Measurements from ENCODE around the gene EFEMP1. TPM values are rescaled to one million over a fixed set of nuclear protein-coding genes. Genes with fewer than 3 reads are reported as not detected.

Gene EFEMP1
- total RNA-seq, 2 donors from 2014 or later: 171 to 261 TPM

- DNase-seq (no peak), ATAC-seq (peak; percentile 30 to 35)
These were observed 43.6 kb downstream of the EFEMP1 start for GRCh38 chr2:55879976-55880375.

GRCh38 chr2:55877087-55877436 is 46.5 kb downstream of the EFEMP1 start:
- DNase-seq (no peak), ATAC-seq (no peak)
- intact Hi-C loops (cut with DNase I): no loop called here

More at GRCh38 chr2:55879976-55880375, 43.6 kb downstream of the EFEMP1 start:
- intact Hi-C loops (cut with DNase I): no loop called here

GRCh38 chr2:55876429-55877086 is 47.0 kb downstream of the EFEMP1 start:
- DNase-seq: no peak
- no peak for ATAC-seq
- intact Hi-C loops (cut with DNase I): no loop called here

- intact Hi-C loops (cut with DNase I): no loop called here
- DNase-seq (no peak), ATAC-seq (peak in 1 of 2 donors; percentile 81)
These were observed 48.0 kb downstream of the EFEMP1 start for GRCh38 chr2:55875434-55876135.

GRCh38 chr2:55874338-55874737 is 49.2 kb downstream of the EFEMP1 start:
- ATAC-seq: no peak
- intact Hi-C loops (cut with DNase I): no loop called here
- DNase-seq: no peak

- peak; percentile 37 to 38 for ATAC-seq
- DNase-seq: no peak
- intact Hi-C loops (cut with DNase I): no loop called here
These were observed 51.9 kb downstream of the EFEMP1 start for GRCh38 chr2:55871637-55872036.

- DNase-seq (peak; percentile 33), ATAC-seq (peak in 1 of 2 donors; percentile 86)
- intact Hi-C loops (cut with DNase I): no loop called here
These were observed 53.8 kb downstream of the EFEMP1 start for GRCh38 chr2:55869637-55870325.

GRCh38 chr2:55865096-55865835 is 58.3 kb downstream of the EFEMP1 start:
- no peak for DNase-seq
- ATAC-seq: no peak
- intact Hi-C loops (cut with DNase I): no loop called here

GRCh38 chr2:55864351-55865084 is 59.1 kb downstream of the EFEMP1 start:
- ATAC-seq: no peak
- no peak for DNase-seq
- intact Hi-C loops (cut with DNase I): no loop called here

GRCh38 chr2:55862673-55863390 is 60.8 kb downstream of the EFEMP1 start:
- DNase-seq (peak; percentile 50), ATAC-seq (peak; percentile 88 to 98)
- intact Hi-C loops (cut with DNase I): no loop called here

- ATAC-seq: peak; percentile 89 to 91
- intact Hi-C loops (cut with DNase I): no loop called here
These were observed 61.3 kb downstream of the EFEMP1 start for GRCh38 chr2:55862246-55862645.

GRCh38 chr2:55861733-55862132 is 61.8 kb downstream of the EFEMP1 start:
- intact Hi-C loops (cut with DNase I): no loop called here
- ATAC-seq: peak; percentile 7 to 13
- DNase-seq: peak; percentile 33

More at GRCh38 chr2:55862246-55862645, 61.3 kb downstream of the EFEMP1 start:
- peak; percentile 52 for DNase-seq

GRCh38 chr2:55860832-55861231 is 62.8 kb downstream of the EFEMP1 start:
- DNase-seq (no peak), ATAC-seq (no peak)
- intact Hi-C loops (cut with DNase I): no loop called here

- ATAC-seq (no peak), DNase-seq (no peak)
- intact Hi-C loops (cut with DNase I): no loop called here
These were observed 63.7 kb downstream of the EFEMP1 start for GRCh38 chr2:55859875-55860274.

- intact Hi-C loops (cut with DNase I): no loop called here
These were observed 65.8 kb downstream of the EFEMP1 start for GRCh38 chr2:55857766-55858165.

GRCh38 chr2:55856936-55857335 is 66.6 kb downstream of the EFEMP1 start:
- intact Hi-C loops (cut with DNase I): no loop called here
- no peak for ATAC-seq
- DNase-seq: no peak

More at GRCh38 chr2:55857766-55858165, 65.8 kb downstream of the EFEMP1 start:
- no peak for ATAC-seq
- DNase-seq: no peak

GRCh38 chr2:55848096-55848495 is 75.5 kb downstream of the EFEMP1 start:
- no peak for DNase-seq
- intact Hi-C loops (cut with DNase I): no loop called here
- no peak for ATAC-seq

- ATAC-seq: no peak
These were observed 77.2 kb downstream of the EFEMP1 start for GRCh38 chr2:55846426-55846825.

More at GRCh38 chr2:55846426-55846825, 77.2 kb downstream of the EFEMP1 start:
- intact Hi-C loops (cut with DNase I): no loop called here
- no peak for DNase-seq

All from left cardiac atrium (tissue), 4 donors.